COLO668 (cell line): Measurements from ENCODE around the gene PTPRD.
"Not testable (repeated sequence)": the region's sequence is repeated elsewhere in the genome, so short reads cannot be mapped to it uniquely, and the experiment has no call there.

Source experiments
- DNase-seq: peaks from one replicate; lab custom pipeline; 2025; ENCODE audit not compliant: unreplicated experiment; lab: John Stamatoyannopoulos, UW

Gene PTPRD

DNA sequence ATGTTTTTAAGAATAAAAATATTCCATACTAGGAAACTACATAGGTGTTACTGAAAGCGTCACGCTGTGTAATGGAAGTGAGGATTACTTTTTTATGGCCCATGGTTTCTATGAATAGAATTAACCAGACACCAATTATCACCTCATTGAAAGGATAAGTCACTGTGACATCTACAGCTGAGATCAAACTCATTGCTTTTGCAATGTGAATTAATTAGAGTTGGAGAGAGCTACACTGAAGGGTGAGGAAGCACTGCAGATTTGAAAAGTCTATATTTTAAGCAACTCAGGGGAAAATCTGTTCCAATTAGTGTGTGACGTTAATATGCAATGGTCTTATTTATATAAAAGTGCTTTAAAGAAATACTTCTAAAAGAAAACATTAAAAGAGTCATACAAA, 1513.2 kb downstream of the PTPRD start:
- no peak for DNase-seq

DNA sequence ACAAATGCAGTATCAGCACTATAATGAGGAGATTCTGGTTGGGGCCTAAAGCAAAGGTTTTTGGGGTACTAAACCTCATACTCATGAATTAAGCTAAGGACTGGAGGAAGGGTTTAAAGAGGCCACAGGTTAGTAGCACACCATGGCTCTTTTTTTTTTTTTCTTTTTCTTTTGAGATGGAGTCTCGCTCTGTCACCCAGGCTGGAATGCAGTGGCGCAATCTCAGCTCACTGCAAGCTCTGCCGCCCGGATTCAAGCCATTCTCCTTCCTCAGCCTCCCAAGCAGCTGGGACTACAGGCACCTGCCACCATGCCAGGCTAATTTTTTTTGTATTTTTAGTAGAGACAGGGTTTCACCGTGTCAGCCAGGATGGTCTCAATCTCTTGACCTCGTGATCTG, 1515.5 kb downstream of the PTPRD start:
- not testable (repeated sequence) for DNase-seq

DNA sequence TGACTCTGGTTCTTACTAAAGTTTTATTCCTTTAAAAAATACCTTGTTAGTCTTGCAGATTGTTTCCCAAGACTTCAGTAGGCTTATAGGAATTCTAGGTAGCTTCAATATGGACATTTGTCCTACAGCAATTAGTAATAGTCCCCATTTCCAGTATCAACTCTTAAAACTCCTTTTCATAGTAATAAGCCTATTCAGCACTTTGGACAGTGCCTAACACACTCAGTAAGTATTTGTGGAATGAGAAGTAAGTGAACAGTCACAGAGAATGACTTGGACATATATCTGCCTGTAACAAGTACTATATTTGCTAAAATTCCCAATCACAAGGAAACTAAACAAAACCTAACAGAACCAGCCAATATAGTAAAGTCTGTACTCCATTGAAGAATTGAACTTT, 1521.4 kb downstream of the PTPRD start:
- no peak for DNase-seq

DNA sequence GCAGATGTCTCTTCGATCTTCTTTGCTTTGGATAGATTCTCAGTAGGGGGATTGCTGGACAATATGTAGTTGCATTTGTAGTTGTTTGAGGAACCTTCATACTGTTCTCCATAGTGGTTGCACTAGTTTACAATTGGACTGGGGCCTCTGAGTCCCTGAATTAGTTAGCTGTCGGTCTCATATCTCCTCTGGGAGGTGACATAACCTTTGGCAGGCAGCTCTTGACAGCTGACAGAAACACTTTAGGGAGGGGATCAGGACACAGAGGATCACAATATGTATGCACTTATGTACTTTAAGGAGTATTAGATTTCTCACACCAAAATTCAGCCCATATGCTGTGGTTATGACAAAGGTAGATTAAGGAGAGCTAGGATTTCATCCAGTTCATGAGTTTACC, 1533.3 kb downstream of the PTPRD start:
- no peak for DNase-seq

DNA sequence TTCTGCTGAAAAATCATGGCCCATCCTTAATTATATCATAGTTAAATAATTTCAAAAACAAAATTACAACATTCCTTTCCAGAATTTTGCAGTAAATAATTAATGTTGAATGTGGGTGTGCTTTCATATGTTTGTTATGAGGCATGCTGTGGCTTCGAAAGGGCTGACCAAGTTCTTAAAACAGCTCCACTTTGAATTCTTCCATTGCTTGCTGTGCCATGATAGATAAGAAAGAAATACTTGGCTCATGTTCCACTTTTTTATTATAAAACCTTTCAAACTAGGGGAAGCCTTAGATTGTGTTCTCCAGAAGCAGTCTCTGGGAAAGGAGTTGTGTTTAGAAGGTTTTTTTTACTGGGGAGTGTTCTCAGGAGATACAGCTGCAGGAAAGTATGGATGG, 1534.5 kb downstream of the PTPRD start:
- DNase-seq, result no peak

DNA sequence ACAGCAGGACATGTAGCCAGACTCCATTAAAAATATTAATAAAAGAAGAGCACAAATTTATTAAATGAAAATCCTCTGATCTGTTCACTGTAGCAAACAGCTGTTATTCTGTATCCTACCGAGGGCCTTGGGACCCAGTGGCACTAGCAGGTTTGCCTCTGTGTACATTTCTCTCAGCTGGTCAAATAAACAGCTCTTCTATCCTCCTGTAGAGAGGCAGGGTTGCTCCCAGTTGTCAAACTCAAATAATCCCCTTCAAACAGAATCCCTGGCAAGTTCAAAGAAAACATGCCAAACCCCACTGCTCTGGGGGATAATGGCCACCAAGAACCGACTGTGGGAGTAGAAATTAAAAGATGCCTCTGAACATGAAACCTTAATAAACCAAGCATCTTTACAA, 1551.2 kb downstream of the PTPRD start:
- DNase-seq, result peak; percentile 46

DNA sequence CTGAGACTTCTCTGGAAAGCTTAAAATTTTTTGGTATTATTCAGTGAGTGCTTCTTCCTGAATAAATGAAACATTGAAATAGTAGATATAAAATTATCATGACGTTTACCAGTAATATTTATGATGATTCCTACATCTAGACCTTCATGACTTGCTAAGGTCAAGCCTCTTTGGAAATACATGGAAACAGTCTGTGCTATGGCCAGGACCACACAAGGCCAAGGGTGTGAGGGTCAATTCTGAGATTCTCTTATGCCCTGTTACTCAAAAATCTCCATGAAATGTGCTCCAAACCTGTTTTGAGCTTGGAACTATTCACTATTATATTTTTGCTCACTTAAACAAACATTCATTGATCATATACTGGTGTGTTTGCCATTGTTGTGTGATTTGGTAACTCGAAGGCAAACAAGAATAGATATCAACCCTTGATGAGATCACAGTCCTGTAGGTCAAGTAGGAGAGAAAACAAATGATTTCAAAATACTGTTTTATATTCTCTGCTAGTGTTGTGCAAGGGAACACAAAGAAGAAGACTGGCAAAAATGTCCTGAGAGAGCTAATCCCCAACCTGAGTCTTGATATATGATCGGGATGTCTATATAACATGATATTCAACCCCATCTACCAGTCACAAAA, 1558.3 kb downstream of the PTPRD start:
- DNase-seq, result no peak

DNA sequence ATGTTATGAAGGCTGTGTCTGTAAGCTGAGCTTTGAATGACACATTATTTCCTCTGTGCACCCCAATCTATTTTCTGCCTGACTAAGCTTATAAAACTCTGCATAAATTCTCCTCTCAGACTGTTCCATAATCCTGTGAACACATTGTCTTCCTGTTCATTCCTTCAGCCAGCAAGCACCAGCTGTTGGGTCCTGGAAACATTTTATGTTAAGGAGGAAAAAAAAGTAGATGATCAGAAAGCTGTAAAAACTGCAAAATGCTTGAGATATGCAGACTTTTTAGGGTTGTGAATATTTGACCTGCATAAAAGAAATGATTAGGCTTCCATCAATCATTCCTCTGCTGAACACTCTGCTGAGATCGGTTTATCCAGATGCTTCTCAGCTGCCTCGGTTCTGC, 1567.2 kb downstream of the PTPRD start:
- DNase-seq, result no peak

DNA sequence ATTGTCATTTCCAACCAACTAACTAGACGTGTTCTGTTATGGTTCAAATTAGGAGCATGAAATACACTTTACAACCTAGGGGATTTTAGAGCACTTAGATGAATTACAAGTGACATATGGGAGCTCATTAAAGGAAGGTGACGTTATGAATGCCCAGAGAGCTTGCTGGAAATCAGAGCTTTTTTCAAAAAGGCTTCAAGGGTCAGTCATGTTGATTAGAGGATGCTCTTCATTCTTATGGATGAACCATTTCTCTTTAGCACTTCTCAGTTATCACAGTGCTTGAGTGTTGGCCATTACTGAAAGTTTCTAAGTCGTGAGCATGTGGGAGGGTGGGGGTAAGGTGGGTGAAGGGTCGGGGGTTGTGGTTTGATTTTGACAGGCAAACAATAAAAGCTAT, 1567.7 kb downstream of the PTPRD start:
- DNase-seq, result no peak

DNA sequence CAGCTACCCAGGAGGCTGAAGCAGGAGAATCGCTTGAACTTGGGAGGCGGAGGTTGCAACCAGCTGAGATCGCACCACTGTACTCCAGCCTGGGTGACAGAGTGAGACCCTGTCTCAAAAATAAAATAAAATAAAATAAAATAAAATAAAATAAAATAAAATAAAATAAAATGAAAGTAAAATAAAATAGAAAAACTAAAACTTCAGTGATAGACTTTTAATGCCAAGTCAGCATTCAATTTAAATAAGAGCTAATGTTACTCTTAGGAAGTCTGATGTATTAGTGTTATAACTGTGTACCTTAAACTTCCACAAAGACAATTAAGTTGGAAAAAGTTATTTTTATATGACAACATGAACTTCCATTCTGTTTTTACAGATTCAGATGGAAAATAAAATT, 1569.0 kb downstream of the PTPRD start:
- DNase-seq, result not testable (repeated sequence)

DNA sequence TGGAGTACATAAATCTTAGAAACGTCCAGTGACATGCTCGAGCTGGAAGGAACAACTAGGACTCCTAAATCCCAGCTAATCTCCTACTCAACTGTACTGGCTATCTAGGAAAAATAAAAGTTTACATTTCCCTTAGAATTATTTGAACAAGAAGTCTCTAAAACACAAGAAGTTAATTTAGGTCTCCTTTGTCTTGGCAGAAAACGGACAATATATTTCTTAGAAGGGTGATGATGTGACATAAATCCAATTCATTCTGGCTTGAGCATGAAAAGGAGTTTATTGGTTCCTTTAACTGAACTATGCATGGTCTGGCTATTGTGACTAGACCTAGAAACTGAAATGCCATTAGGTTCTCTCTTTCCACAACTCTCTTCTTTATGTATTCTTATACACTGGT, 1571.0 kb downstream of the PTPRD start:
- no peak for DNase-seq

DNA sequence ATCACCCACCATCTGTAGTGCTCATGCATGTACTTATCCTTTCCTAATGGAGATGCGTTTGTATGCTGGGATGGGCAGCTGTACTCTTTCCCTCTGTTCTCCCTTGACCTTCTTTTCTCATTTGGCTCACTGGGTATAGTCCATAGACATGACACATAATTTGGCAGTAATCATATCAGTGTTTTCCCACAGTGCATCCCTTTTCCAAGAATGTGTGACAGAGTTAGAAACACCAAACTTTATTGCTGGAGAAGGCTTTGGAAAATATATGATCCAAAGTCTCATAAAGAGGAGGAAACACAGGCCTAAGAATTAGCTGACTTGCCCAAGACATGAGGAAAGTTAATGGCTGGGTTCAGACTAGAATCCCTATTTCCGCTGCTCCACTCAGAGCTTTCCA, 1579.8 kb downstream of the PTPRD start:
- DNase-seq, result no peak

DNA sequence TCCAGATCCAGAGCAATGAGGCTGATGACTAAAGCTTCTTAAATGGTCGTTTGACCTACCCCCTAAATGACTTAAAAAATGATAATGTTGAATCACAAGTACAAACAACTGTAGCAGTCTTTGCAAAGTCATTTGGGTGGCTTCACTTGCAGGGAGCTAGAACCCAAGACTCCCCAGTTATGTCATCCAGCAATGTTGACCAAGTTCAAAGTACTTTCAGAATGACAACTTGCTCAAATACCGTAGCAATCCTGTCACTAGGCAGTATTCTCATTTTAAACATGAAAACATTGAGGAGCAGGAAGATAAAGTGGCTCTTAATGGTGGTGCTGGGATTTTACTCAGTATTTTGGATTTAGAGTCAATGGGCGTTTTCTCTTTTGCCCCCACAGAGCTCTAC, 1596.2 kb downstream of the PTPRD start:
- DNase-seq, result no peak

DNA sequence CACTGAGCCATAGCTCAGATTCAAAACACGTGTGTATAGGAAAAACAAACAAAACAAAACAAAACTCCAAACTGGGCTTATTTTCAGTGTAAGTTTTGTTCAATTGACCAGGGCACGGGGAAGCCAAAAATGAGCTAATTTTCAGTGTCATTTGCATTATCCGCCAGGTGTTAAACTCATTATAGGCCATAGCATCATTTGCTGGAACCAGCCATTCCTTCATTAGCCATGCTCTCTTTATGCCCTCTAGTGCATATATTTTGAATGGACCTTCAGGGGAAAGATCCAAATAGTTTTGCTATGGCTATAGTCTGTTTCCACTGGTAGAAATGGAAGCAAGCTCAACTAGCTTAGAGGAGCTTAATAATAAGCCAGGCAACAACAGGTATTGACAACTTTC, 1608.0 kb downstream of the PTPRD start:
- DNase-seq, result no peak

DNA sequence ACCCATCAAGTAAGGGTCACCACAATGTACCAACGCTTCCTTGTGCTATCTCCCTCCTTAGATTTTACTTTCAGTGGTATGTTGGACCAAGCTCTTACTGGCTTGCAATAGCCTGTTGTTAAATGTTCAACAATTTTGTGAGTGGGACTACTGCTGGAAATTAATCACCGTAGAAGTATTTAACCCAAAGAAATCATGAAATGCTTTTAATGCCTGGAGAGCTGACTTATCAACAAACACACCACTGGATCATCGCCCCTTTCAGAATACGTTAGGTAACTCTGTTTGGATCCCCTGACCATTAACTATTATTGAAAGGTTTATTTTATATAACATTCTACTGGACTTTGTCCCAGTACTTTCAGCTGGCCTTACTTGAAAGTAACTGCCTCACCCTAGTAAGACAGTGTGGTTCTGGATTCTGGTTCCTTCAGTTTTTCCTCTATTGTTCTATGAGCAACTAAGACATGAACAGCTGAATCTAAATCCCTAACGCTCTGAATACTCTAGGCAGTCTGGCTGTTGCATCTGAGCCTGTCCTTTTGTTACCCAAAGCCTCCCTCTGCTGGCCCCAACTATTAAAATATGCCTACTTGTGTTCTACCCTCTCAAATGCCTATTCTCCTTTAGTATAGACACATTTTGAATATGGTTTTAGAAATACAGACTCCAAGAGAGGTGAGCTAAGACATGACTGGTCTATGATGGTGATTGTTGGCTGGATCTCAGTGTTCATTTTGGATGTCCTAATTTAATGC, 1609.8 kb downstream of the PTPRD start:
- peak; percentile 20 for DNase-seq

DNA sequence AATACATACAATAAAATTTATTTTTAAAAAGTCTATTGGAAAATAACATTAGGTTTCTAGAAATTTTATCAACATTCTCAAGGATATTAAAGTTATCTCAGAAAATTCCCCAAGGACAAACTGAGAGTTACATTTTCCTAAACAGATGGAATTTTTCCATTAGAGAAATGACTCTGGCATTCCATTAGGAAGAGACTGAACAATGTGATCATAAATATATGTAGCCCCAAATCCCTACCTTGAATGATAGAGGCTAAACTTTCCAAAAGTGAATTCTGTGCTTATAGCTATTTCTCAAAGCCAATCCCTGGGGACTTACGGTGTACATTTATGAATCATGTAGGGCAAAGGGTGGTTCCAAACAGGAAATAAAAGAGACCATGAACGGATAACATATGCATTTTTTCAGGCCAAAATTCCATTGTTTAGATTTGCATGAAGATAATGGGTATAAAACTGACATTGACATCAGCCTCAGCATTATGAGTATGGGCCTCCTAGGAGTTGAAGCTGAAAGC, 1632.2 kb downstream of the PTPRD start:
- no peak for DNase-seq

DNA sequence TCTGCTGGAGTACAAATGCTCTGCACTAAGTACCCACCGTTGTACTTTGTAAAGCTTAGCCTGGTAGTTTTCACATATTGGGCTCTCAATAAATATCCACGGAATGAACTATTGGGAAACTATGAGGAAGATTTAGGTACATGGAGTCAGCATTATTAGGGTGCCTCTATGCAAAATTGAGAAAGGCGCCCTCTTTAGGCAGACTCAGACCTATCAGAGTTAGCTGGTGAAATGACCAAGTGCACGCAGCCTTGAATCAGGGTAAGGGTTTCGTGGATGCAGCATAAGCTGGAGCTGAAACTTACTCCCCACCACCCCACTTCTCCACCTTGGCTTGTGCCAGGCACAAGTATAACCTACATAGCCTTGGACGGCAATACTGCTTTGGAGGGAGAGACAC, 1634.5 kb downstream of the PTPRD start:
- DNase-seq, result no peak

DNA sequence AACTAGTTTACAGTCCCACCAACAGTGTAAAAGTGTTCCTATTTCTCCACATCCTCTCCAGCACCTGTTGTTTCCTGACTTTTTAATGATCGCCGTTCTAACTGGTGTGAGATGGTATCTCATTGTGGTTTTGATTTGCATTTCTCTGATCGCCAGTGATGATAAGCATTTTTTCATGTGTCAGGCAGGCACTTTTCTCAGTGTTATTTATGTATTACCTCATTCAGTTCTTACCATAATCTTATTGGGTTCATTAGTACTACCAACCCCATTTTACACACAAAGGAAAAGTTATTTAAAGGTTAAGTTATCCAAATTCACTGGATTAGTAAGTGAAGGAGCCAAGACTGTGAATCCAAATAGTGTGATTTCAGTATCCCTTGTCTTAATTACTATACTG, 1644.5 kb downstream of the PTPRD start:
- not testable (repeated sequence) for DNase-seq

DNA sequence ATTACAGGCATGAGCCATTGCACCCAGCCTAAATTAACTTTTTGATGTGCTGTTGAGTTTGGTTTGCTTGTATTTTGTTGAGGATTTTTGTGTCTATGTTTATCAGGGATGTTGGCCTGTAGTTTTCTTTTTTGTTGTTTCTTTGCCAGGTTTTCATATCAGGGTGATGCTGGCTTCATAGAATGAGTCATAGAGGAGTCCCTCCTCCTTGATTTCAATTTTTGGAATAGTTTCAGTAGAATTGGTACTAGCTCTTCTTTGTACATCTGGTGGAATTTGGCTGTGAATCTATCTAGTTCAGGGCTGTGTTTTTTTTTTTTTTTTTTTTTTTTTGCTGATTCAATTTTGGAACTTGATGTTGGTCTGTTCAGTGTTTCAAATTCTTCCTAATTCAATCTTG, 1648.9 kb downstream of the PTPRD start:
- DNase-seq, result no peak

DNA sequence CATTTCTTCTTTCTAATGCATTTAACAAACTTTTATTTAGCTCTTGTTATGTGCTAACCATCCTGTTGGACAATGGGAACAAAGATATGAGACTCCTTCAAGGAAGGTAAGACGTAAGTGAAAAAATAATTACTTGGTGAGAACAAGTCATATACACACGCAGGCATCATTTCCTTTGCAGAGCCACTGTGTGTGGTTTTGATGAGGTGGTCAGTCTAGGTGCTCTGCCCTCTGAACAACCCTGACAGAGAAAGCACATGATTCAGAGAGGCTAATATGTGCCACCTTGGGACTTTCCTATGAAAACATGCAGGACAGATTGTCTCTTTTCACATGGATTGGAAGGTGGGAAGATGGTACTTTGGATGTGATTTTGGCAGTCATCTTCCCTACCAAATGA, 1650.7 kb downstream of the PTPRD start:
- DNase-seq, result no peak

DNA sequence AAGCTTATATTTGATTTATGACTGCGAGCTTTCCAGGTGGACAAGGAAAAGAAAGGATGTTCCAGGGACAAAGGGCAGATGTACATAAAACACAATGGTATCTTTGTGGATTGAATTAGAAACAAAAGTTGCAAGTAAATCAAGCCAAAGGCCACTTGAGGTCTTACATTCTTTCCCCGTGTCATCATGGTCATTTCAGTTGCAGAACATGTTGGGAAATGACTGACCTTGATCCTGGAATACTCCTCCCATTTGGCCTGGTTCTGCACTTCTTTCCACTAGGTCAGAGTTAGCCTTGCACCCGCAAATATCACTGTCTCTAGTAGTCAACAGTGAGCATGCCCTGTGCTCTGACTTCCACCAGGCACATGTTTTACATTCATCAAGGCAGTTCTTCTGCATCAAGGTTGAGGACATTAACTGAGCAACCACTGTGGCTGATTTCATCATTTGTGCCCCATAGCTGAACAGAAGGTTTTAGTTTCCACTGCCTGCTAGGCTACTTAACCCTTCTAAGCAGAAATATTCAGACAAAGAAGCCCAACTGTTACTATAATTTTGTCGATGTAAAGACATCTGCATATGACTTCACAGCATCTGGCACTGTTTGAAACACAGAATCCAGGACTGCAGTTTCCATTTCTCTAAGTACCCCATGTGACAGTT, 1651.5 kb downstream of the PTPRD start:
- no peak for DNase-seq

DNA sequence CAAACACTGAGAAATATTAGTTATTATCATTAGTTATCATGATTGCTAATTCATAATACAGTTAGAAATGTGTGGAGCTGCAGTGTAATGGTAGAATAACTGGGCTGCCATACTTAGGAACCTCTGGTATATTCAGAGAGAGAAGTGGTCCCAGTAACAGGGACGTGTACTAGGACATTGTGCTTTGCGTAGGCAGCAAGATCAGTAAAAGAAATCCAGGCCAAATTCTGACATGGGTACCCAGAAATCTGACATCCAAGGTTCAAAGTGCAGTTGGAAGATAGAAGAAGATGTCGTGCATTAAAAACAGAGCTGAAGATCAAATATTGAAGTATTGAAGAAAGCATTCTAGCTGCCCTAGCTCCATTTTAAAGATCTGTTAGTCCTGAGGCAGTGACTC, 1652.5 kb downstream of the PTPRD start:
- DNase-seq, result no peak
